Measurements from ENCODE around the gene SLC5A2. TPM values are rescaled to one million over a fixed set of nuclear protein-coding genes. Genes with fewer than 3 reads are reported as not detected.
"Not testable (repeated sequence)": the region's sequence is repeated elsewhere in the genome, so short reads cannot be mapped to it uniquely, and the experiment has no call there.

The SLC5A2 gene
- total RNA-seq: not detected
- long read RNA-seq, partial matches to known transcripts: 0 of 3 reads
- long read RNA-seq, other reads (novel, unspliced or antisense): 3 of 3 reads

- no peak for DNase-seq (ENCODE audit: low spot score)
- intact Hi-C loops (cut with DNase I): no loop called here
These were observed at the start of gene SLC5A2 for GRCh38 chr16:31483081-31483480. SLC5A2 (plus strand) TSS chr16:31483123; CDS start chr16:31483137, 14 bp downstream.

- DNase-seq (ENCODE audit: low spot score): no peak
- intact Hi-C loops (cut with DNase I): no loop called here
These were observed 47.3 kb upstream of the SLC5A2 start for GRCh38 chr16:31435341-31436220.

GRCh38 chr16:31436221-31437045 lies 46.5 kb upstream of the SLC5A2 start:
- intact Hi-C loops (cut with DNase I): no loop called here
- DNase-seq (ENCODE audit: low spot score): no peak

- DNase-seq (ENCODE audit: low spot score): no peak
- intact Hi-C loops (cut with DNase I): no loop called here
These were observed 44.5 kb upstream of the SLC5A2 start for GRCh38 chr16:31438414-31438813.

GRCh38 chr16:31439023-31439422 lies 43.9 kb upstream of the SLC5A2 start:
- intact Hi-C loops (cut with DNase I); DNase-seq (ENCODE audit: low spot score): not testable (repeated sequence)

- DNase-seq (ENCODE audit: low spot score): no peak
These were observed 43.4 kb upstream of the SLC5A2 start for GRCh38 chr16:31439519-31439918.

GRCh38 chr16:31440516-31441184 lies 42.3 kb upstream of the SLC5A2 start:
- intact Hi-C loops (cut with DNase I): loop anchor here (5.0 kb wide), 1 partner anchor 258 kb away; the partner anchor contains the start of gene FUS
- DNase-seq (ENCODE audit: low spot score): no peak

More at GRCh38 chr16:31439519-31439918, 43.4 kb upstream of the SLC5A2 start:
- intact Hi-C loops (cut with DNase I): no loop called here

- DNase-seq (ENCODE audit: low spot score): no peak
- intact Hi-C loops (cut with DNase I): loop anchor here (2.0 to 5.0 kb wide), 2 partner anchors 260 to 457 kb away; partner anchors contain the start of genes FUS and HSD3B7
These were observed 41.0 kb upstream of the SLC5A2 start for GRCh38 chr16:31441956-31442355.

- DNase-seq (ENCODE audit: low spot score); intact Hi-C loops (cut with DNase I): not testable (repeated sequence)
These were observed 37.0 kb upstream of the SLC5A2 start for GRCh38 chr16:31445931-31446330.

GRCh38 chr16:31451201-31451600 lies 31.7 kb upstream of the SLC5A2 start:
- intact Hi-C loops (cut with DNase I): loop anchor here (10.0 kb wide), 1 partner anchor 496 kb away; the partner anchor contains the start of gene SETD1A
- no peak for DNase-seq (ENCODE audit: low spot score)

- DNase-seq (ENCODE audit: low spot score): no peak
- intact Hi-C loops (cut with DNase I): loop anchor here (10.0 kb wide), 1 partner anchor 497 kb away; the partner anchor contains the start of gene SETD1A
These were observed 31.1 kb upstream of the SLC5A2 start for GRCh38 chr16:31451681-31452351.

GRCh38 chr16:31452631-31453106 lies 30.3 kb upstream of the SLC5A2 start:
- no peak for DNase-seq (ENCODE audit: low spot score)

GRCh38 chr16:31453255-31454204 lies 29.4 kb upstream of the SLC5A2 start:
- intact Hi-C loops (cut with DNase I): loop anchor here (10.0 kb wide), 1 partner anchor 499 kb away; the partner anchor contains the start of gene SETD1A
- no peak for DNase-seq (ENCODE audit: low spot score)

More at GRCh38 chr16:31452631-31453106, 30.3 kb upstream of the SLC5A2 start:
- intact Hi-C loops (cut with DNase I): loop anchor here (10.0 kb wide), 1 partner anchor 498 kb away; the partner anchor contains the start of gene SETD1A

GRCh38 chr16:31455601-31456314 lies 27.2 kb upstream of the SLC5A2 start:
- intact Hi-C loops (cut with DNase I): loop anchor here (5.0 to 10.0 kb wide), 5 partner anchors 52 to 501 kb away; partner anchors contain the start of genes RUSF1, SETD1A and ZNF267
- DNase-seq (ENCODE audit: low spot score): no peak

- no peak for DNase-seq (ENCODE audit: low spot score)
- intact Hi-C loops (cut with DNase I): loop anchor here (5.0 to 10.0 kb wide), 5 partner anchors 50 to 502 kb away; partner anchors contain the start of genes RUSF1, SETD1A and ZNF267
These were observed 25.9 kb upstream of the SLC5A2 start for GRCh38 chr16:31456988-31457360.

GRCh38 chr16:31458073-31458843 lies 24.7 kb upstream of the SLC5A2 start:
- no peak for DNase-seq (ENCODE audit: low spot score)
- intact Hi-C loops (cut with DNase I): loop anchor here (5.0 to 10.0 kb wide), 5 partner anchors 49 to 503 kb away; partner anchors contain the start of genes RUSF1, SETD1A and ZNF267

All from cardiac septum (tissue), 1 donor.